GM12878 (cell line): Measurements from ENCODE around the gene RRP12.

Experiments
- SPI1 ChIP-seq: IDR thresholded peaks from 2 replicates; pipeline ENCODE4 v1.6.1; 2011; ENCODE audit warnings: low read depth, mild to moderate bottlenecking, low read length, moderate library complexity, borderline replicate concordance; ENCODE audit not compliant: insufficient read depth
- TF ChIP-seq, protein P1 (sequence below): IDR thresholded peaks from 2 replicates; pipeline ENCODE4 v1.6.1; 2011; ENCODE audit warnings: low read depth, low read length, improper control_type of control experiment, borderline replicate concordance
- TF ChIP-seq, protein P2 (sequence below), 3 experiments: IDR thresholded peaks in 2 of 3; conservative IDR thresholded peaks in 1 of 3; 2 replicates each; pipeline ENCODE4 v1.5.1; 2011; ENCODE audit warnings: low read depth in 3 of 3, low read length in 3 of 3, mild to moderate bottlenecking in 3 of 3, control low read depth in 2 of 3, moderate library complexity in 2 of 3, inconsistent platforms in 1 of 3, mixed read lengths in 1 of 3; ENCODE audit not compliant: control insufficient read depth in 2 of 3, insufficient read depth in 1 of 3; ENCODE audit errors: extremely low read depth in 1 of 3

DNA sequence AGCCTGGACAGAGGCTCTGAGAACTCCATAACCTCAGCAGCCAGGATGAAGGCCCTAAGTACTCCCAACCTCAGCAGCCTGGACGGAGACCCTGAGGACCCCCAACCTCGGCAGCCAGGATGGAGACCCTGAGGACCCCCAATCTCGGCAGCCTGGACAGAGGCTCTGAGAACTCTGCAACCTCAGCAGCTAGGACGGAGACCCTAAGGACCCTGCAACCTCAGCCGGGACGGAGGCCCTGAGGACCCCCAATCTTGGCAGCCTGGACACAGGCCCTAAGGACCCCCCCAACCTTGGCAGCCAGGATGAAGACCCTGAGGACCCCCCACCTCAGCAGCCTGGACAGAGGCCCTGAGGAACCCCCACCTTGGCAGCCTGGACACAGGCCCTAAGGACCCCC lies 16.5 kb downstream of the RRP12 start:
- TF ChIP-seq, protein P1, sequence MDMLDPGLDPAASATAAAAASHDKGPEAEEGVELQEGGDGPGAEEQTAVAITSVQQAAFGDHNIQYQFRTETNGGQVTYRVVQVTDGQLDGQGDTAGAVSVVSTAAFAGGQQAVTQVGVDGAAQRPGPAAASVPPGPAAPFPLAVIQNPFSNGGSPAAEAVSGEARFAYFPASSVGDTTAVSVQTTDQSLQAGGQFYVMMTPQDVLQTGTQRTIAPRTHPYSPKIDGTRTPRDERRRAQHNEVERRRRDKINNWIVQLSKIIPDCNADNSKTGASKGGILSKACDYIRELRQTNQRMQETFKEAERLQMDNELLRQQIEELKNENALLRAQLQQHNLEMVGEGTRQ, result no peak
- TF ChIP-seq, protein P2, sequence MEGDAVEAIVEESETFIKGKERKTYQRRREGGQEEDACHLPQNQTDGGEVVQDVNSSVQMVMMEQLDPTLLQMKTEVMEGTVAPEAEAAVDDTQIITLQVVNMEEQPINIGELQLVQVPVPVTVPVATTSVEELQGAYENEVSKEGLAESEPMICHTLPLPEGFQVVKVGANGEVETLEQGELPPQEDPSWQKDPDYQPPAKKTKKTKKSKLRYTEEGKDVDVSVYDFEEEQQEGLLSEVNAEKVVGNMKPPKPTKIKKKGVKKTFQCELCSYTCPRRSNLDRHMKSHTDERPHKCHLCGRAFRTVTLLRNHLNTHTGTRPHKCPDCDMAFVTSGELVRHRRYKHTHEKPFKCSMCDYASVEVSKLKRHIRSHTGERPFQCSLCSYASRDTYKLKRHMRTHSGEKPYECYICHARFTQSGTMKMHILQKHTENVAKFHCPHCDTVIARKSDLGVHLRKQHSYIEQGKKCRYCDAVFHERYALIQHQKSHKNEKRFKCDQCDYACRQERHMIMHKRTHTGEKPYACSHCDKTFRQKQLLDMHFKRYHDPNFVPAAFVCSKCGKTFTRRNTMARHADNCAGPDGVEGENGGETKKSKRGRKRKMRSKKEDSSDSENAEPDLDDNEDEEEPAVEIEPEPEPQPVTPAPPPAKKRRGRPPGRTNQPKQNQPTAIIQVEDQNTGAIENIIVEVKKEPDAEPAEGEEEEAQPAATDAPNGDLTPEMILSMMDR (IDR thresholded peaks at IDR 0.05 in 2 of 3, conservative IDR thresholded peaks at IDR 0.05 in 1 of 3; ENCODE audit: control insufficient read depth in 2 of 3, extremely low read depth in 1 of 3, insufficient read depth in 1 of 3, low read depth in 3 of 3, low read length in 3 of 3), result no peak
- no peak for TF ChIP-seq SPI1
